Measurements from ENCODE around the gene TCF4.

TCF4 gene

DNA sequence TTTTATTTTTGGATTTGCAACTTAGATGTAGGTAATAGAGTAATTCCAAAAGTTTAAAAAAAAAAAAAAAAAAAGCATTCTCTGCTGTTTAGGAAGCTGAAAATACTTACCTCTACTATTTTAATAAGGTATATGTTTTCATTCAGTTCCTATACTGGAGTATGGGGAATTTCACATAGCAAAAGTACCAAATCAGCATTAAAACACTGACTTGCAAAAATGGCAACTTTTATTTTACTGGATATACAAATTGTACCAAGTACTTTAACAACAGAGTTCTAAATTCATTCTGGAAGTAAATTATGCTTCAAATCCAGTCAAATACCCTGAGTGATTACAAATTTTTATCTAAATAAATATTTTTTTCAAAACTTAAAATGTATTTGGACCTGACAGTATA lies 76.7 kb downstream of the TCF4 start:
- Histone ChIP-seq H3K4me3 (ENCODE audit: low read length) (peak overlapping the region; percentile 69), H3K4me2 (ENCODE audit: low read length) (peak overlapping the region; percentile 75), H3F3A (ENCODE audit: control insufficient read depth, insufficient read depth) (peaks cover 22% of the 10 kb centered on the region), H4K20me1 (ENCODE audit: control insufficient read depth, insufficient read depth, low read depth, low read length) (no peaks in the 10 kb centered on the region), H3K4me1 (ENCODE audit: control insufficient read depth, low read length) (peaks cover 86% of the 10 kb centered on the region), H3K79me2 (ENCODE audit: control insufficient read depth, low read length) (peaks cover 84% of the 10 kb centered on the region), H3K27ac (ENCODE audit: low read depth, low read length) (peak overlapping the region; percentile 86), H3K9me2 (replicated peaks; ENCODE audit: control insufficient read depth, low read length) (no peaks in the 10 kb centered on the region), H3K36me3 (ENCODE audit: control insufficient read depth, low read length) (no peaks in the 10 kb centered on the region; the same call in 1 of the 2 replicates), H3K9me3 (ENCODE audit: control insufficient read depth, insufficient read depth, low read length) (no peaks in the 10 kb centered on the region), H3K27me3 (ENCODE audit: control insufficient read depth, low read length) (no peaks in the 10 kb centered on the region)
- no peak for TF ChIP-seq EZH2phosphoT487 (IDR thresholded peaks at IDR 0.05; ENCODE audit: borderline replicate concordance, low read length)
- TF ChIP-seq, protein P1, sequence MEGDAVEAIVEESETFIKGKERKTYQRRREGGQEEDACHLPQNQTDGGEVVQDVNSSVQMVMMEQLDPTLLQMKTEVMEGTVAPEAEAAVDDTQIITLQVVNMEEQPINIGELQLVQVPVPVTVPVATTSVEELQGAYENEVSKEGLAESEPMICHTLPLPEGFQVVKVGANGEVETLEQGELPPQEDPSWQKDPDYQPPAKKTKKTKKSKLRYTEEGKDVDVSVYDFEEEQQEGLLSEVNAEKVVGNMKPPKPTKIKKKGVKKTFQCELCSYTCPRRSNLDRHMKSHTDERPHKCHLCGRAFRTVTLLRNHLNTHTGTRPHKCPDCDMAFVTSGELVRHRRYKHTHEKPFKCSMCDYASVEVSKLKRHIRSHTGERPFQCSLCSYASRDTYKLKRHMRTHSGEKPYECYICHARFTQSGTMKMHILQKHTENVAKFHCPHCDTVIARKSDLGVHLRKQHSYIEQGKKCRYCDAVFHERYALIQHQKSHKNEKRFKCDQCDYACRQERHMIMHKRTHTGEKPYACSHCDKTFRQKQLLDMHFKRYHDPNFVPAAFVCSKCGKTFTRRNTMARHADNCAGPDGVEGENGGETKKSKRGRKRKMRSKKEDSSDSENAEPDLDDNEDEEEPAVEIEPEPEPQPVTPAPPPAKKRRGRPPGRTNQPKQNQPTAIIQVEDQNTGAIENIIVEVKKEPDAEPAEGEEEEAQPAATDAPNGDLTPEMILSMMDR (IDR thresholded peaks at IDR 0.05; ENCODE audit: low read depth, low read length, poor library complexity, severe bottlenecking), result no peak

DNA sequence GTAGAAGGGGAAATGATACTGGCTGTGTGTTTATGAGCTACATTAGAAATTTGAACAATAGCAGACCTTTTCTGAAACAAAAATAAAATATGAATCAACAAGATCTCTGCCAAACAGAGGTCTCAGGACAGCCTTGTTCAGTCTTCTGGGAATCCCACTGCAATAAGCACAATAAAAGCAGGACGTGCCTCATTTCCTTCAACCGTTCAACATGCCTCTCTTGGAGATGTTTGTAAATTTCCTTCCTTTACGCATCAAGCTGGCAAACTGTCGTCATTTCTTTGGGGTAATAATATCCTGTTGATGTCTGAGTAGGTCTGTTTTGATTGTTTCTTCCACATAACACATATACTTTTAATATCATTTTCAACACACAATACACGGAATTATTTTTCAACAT lies 77.2 kb downstream of the TCF4 start:
- no peak for TF ChIP-seq EZH2phosphoT487 (IDR thresholded peaks at IDR 0.05; ENCODE audit: borderline replicate concordance, low read length)
- TF ChIP-seq, protein P1 (IDR thresholded peaks at IDR 0.05; ENCODE audit: low read depth, low read length, poor library complexity, severe bottlenecking), result no peak
- peaks cover 90% of the 10 kb centered on the region for H3K4me1 ChIP-seq (ENCODE audit: control insufficient read depth, low read length)
- H3K27ac ChIP-seq (ENCODE audit: low read depth, low read length), result peak overlapping the region; percentile 86

DNA sequence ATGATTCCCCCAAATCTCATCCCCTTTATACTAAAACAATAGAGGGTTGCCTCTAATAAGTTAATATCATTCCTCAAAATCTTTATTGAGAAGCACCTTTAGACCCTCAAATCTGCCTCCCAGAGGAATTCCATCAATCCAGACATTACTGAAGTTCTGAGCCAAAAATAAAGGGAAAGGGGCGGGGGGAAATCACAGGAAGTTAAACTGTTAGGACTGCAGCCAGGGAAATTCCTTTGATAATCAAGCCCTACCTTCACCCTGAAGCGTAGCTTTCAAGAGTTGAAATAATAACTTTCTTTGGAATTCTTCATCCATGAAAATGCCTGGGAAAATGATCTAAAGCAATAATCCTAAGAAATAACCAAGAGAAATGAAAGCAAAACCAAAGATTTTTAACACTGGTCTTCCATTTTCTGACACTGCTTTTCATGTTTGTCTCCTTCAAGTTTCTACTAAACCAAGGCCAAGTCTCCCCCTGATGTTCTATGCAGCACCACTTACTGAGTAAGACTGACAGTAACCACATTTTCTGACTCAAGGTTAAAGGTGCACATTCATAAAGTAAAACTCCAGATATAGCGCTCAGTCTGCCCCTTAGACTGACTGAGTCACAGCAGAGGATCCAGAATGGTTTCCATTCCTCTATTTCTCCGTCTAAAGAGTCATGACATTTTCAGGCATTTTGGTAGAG lies 78.2 kb downstream of the TCF4 start:
- H3K36me3 ChIP-seq (ENCODE audit: control insufficient read depth, low read length), result peaks cover 3% of the 10 kb centered on the region
- peaks cover 90% of the 10 kb centered on the region for H3K4me1 ChIP-seq (ENCODE audit: control insufficient read depth, low read length)
- peak overlapping the region; percentile 69 for H3K4me3 ChIP-seq (ENCODE audit: low read length)
- H4K20me1 ChIP-seq (ENCODE audit: control insufficient read depth, insufficient read depth, low read depth, low read length), result no peaks in the 10 kb centered on the region
- H3K27ac ChIP-seq (ENCODE audit: low read depth, low read length), result peak overlapping the region; percentile 86
- TF ChIP-seq, protein P1 (IDR thresholded peaks at IDR 0.05; ENCODE audit: low read depth, low read length, poor library complexity, severe bottlenecking), result no peak
- no peak for TF ChIP-seq EZH2phosphoT487 (IDR thresholded peaks at IDR 0.05; ENCODE audit: borderline replicate concordance, low read length)
- H3K4me2 ChIP-seq (ENCODE audit: low read length), result peak overlapping the region; percentile 75
- H3K79me2 ChIP-seq (ENCODE audit: control insufficient read depth, low read length), result peaks cover 86% of the 10 kb centered on the region
- H3K9me2 ChIP-seq (replicated peaks; ENCODE audit: control insufficient read depth, low read length), result no peaks in the 10 kb centered on the region
- H3K27me3 ChIP-seq (ENCODE audit: control insufficient read depth, low read length), result no peaks in the 10 kb centered on the region
- peaks cover 23% of the 10 kb centered on the region for H3F3A ChIP-seq (ENCODE audit: control insufficient read depth, insufficient read depth)
- no peaks in the 10 kb centered on the region for H3K9me3 ChIP-seq (ENCODE audit: control insufficient read depth, insufficient read depth, low read length)

More for the DNA sequence above, 77.2 kb downstream of the TCF4 start:
- no peaks in the 10 kb centered on the region for H3K27me3 ChIP-seq (ENCODE audit: control insufficient read depth, low read length)
- H3F3A ChIP-seq (ENCODE audit: control insufficient read depth, insufficient read depth), result peaks cover 23% of the 10 kb centered on the region
- H3K4me2 ChIP-seq (ENCODE audit: low read length), result peak overlapping the region; percentile 75
- H3K4me3 ChIP-seq (ENCODE audit: low read length), result peak overlapping the region; percentile 69
- no peaks in the 10 kb centered on the region; the same call in 1 of the 2 replicates for H3K36me3 ChIP-seq (ENCODE audit: control insufficient read depth, low read length)
- H3K9me2 ChIP-seq (replicated peaks; ENCODE audit: control insufficient read depth, low read length), result no peaks in the 10 kb centered on the region
- peaks cover 84% of the 10 kb centered on the region for H3K79me2 ChIP-seq (ENCODE audit: control insufficient read depth, low read length)
- no peaks in the 10 kb centered on the region for H3K9me3 ChIP-seq (ENCODE audit: control insufficient read depth, insufficient read depth, low read length)
- H4K20me1 ChIP-seq (ENCODE audit: control insufficient read depth, insufficient read depth, low read depth, low read length), result no peaks in the 10 kb centered on the region

Data from DOHH2 (cell line).